ENCODE data around the gene HACL1.
A peak's percentile ranks its signal among the peaks of the same experiment; 100 is the strongest.

The HACL1 gene

GRCh38 chr3:15521573-15521965 is 79.8 kb downstream of the HACL1 start, which contains the start of gene COLQ:
TSS of gene COLQ (minus strand) at chr3:15521706. CDS start at chr3:15521625, 81 bp downstream.
- no peak for DNase-seq

GRCh38 chr3:15520804-15521572 is 80.4 kb downstream of the HACL1 start:
- no peak for DNase-seq

GRCh38 chr3:15520185-15520584 is 81.2 kb downstream of the HACL1 start:
- DNase-seq, result no peak

- DNase-seq, result no peak
Measured at GRCh38 chr3:15519096-15519495, 82.3 kb downstream of the HACL1 start.

GRCh38 chr3:15514663-15515340 is 86.6 kb downstream of the HACL1 start:
- DNase-seq, result no peak

GRCh38 chr3:15513810-15514662 is 87.3 kb downstream of the HACL1 start:
- DNase-seq, result no peak

GRCh38 chr3:15513116-15513515 is 88.3 kb downstream of the HACL1 start:
- DNase-seq, result no peak

- peak; percentile 20 to 62 for DNase-seq
Measured at GRCh38 chr3:15512166-15512565, 89.2 kb downstream of the HACL1 start.

GRCh38 chr3:15511156-15511555 is 90.2 kb downstream of the HACL1 start:
- no peak for DNase-seq

Data from NCI-H187 (cell line).